MM.1S (cell line): ENCODE results near the gene ATP5F1D.

Source experiments
- DNase-seq: peaks from one replicate; pipeline ENCODE4 v3.0.0-alpha.2; 2015
- H2AFZ ChIP-seq: fragments of 300-600 bp; sonication (generic); 2 replicates; pipeline ENCODE4 v1.6.0; 2016; ENCODE audit warnings: antibody characterized with exemption, low read length
- H3F3A ChIP-seq: fragments of 300-600 bp; sonication (generic); 2 replicates; pipeline ENCODE4 v1.6.1; 2016; ENCODE audit warnings: mild to moderate bottlenecking, antibody characterized with exemption, low read length, moderate library complexity, mixed read lengths; ENCODE audit not compliant: insufficient read depth
- H3K27ac ChIP-seq: fragments of 300-600 bp; sonication (generic); 2 replicates; pipeline ENCODE4 v1.5.1; 2016; ENCODE audit warnings: mild to moderate bottlenecking, low read length
- H3K27me3 ChIP-seq: fragments of 300-600 bp; sonication (generic); replicated peaks from 2 replicates; pipeline ENCODE4 v1.6.0; 2016; ENCODE audit warnings: low read length; ENCODE audit not compliant: insufficient read depth
- H3K36me3 ChIP-seq: fragments of 300-600 bp; sonication (generic); replicated peaks from 2 replicates; pipeline ENCODE4 v1.6.1; 2016; ENCODE audit warnings: mild to moderate bottlenecking, low read length, mixed read lengths; ENCODE audit not compliant: insufficient read depth
- H3K4me1 ChIP-seq: fragments of 300-600 bp; sonication (generic); 2 replicates; pipeline ENCODE4 v1.6.1; 2016; ENCODE audit warnings: low read length, mixed read lengths
- H3K4me2 ChIP-seq: fragments of 300-600 bp; sonication (generic); 2 replicates; pipeline ENCODE4 v1.6.0; 2016; ENCODE audit warnings: low read depth, low read length
- H3K4me3 ChIP-seq: fragments of 300-600 bp; sonication (generic); 2 replicates; pipeline ENCODE4 v1.5.1; 2016; ENCODE audit warnings: low read length, mixed read lengths
- H3K79me2 ChIP-seq: fragments of 300-600 bp; sonication (generic); 2 replicates; pipeline ENCODE4 v1.6.1; 2016; ENCODE audit warnings: mixed run types, low read length, mixed read lengths
- H3K9ac ChIP-seq: fragments of 300-600 bp; sonication (generic); 2 replicates; pipeline ENCODE4 v1.6.1; 2016; ENCODE audit warnings: low read length, mixed read lengths
- H3K9me2 ChIP-seq: fragments of 300-600 bp; sonication (generic); replicated peaks from 2 replicates; pipeline ENCODE4 v1.6.1; 2016; ENCODE audit warnings: mild to moderate bottlenecking, low read length, mixed read lengths; ENCODE audit not compliant: insufficient read depth
- H3K9me3 ChIP-seq: fragments of 300-600 bp; sonication (generic); replicated peaks from 2 replicates; pipeline ENCODE4 v1.6.1; 2016; ENCODE audit warnings: mild to moderate bottlenecking, low read length, mixed read lengths; ENCODE audit not compliant: insufficient read depth
- H4K20me1 ChIP-seq: fragments of 300-600 bp; sonication (generic); 2 replicates; pipeline ENCODE4 v1.6.1; 2016; ENCODE audit warnings: mild to moderate bottlenecking, low read length, moderate library complexity, mixed read lengths; ENCODE audit not compliant: insufficient read depth
- EZH2 ChIP-seq: fragments of 300-600 bp; sonication (generic); optimal IDR thresholded peaks from 2 replicates; pipeline ENCODE3; 2017; ENCODE audit warnings: low read depth, mild to moderate bottlenecking, antibody characterized with exemption, low read length, mixed read lengths
- EZH2phosphoT487 ChIP-seq: fragments of 300-600 bp; sonication (generic); IDR thresholded peaks from 2 replicates; pipeline ENCODE4 v1.6.1; 2018; ENCODE audit warnings: antibody characterized with exemption, low read length
- TF ChIP-seq, protein P1 (sequence below): fragments of 300-600 bp; sonication (generic); IDR thresholded peaks from 2 replicates; pipeline ENCODE4 v1.5.1; 2016; ENCODE audit warnings: antibody characterized with exemption, low read length, mixed read lengths

The ATP5F1D gene

DNA sequence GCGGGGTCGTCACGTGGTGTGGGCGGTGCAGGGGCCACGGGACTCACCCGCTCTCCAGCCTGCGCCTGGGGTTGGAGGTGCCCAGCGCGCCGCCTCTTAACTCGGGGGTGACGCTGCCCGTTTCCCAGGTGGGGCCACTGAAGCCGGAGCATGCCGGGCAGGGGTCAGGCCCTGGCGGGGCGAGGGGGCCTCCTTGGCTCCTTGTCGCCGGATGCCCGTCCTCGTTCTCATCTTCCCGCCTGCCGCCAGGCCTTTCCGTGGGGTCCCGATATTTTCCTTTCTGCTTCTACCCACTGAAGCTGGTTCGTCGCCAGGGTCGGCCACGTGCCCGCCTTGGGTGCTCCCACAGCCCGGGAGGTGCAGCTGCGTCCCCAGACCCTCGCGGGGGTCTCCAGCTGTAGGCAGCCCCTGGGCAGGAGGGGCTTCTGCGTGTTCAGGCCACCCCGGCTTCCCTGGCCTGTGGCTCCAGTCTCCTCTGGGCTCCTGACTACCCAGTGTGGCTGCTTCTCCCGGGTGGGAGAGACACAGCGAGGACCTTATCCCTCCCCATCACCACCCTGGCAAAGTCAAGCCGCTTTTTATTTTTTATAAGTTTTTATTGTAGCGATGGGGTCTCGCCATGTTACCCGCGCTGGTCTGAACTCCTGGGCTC, 34.6 kb downstream of the ATP5F1D start:
- Histone ChIP-seq H3K4me1 (peaks cover 16% of the 10 kb centered on the region), H3K27ac (peak overlapping the region; percentile 97), H3K9ac (peak overlapping the region; percentile 97), H3K27me3 (no peaks in the 10 kb centered on the region), H3K9me3 (no peaks in the 10 kb centered on the region), H3K9me2 (no peaks in the 10 kb centered on the region), H3F3A (peaks cover 52% of the 10 kb centered on the region), H2AFZ (peak overlapping the region; percentile 9; the same call in 1 of the 2 replicates), H4K20me1 (no peaks in the 10 kb centered on the region), H3K79me2 (peaks cover 65% of the 10 kb centered on the region), H3K36me3 (peaks cover 33% of the 10 kb centered on the region), H3K4me3 (peak overlapping the region; percentile 92), H3K4me2 (peak overlapping the region; percentile 94)
- DNase-seq, result no peak
- TF ChIP-seq EZH2 (no peak), EZH2phosphoT487 (no peak)
- TF ChIP-seq, protein P1, sequence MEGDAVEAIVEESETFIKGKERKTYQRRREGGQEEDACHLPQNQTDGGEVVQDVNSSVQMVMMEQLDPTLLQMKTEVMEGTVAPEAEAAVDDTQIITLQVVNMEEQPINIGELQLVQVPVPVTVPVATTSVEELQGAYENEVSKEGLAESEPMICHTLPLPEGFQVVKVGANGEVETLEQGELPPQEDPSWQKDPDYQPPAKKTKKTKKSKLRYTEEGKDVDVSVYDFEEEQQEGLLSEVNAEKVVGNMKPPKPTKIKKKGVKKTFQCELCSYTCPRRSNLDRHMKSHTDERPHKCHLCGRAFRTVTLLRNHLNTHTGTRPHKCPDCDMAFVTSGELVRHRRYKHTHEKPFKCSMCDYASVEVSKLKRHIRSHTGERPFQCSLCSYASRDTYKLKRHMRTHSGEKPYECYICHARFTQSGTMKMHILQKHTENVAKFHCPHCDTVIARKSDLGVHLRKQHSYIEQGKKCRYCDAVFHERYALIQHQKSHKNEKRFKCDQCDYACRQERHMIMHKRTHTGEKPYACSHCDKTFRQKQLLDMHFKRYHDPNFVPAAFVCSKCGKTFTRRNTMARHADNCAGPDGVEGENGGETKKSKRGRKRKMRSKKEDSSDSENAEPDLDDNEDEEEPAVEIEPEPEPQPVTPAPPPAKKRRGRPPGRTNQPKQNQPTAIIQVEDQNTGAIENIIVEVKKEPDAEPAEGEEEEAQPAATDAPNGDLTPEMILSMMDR, result no peak

DNA sequence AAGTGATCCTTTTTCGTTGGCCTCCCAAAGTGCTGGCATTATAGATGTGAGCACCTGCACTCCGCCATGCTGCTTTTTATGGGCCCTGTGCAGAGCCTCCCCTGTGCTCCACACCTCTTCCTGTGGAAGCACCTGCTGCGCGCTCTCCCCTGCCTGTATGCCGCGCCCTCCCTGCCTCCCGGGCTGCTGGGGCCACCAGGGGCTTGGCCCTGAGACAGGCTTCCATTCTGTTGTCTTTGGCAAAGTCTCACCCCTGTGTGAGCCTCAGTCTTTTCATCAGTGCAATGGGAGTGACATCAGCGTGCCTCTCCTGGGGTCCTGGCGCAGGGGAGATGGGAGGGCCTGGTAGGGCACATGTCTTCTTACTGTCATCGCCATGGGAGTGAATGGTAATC, 35.1 kb downstream of the ATP5F1D start:
- Histone ChIP-seq H3K36me3 (peaks cover 28% of the 10 kb centered on the region), H3K27me3 (no peaks in the 10 kb centered on the region), H4K20me1 (no peaks in the 10 kb centered on the region), H3K9me2 (no peaks in the 10 kb centered on the region), H3K79me2 (peaks cover 60% of the 10 kb centered on the region), H3K27ac (peak overlapping the region; percentile 97), H3F3A (peaks cover 48% of the 10 kb centered on the region), H2AFZ (no peak overlapping the region), H3K9me3 (no peaks in the 10 kb centered on the region), H3K4me2 (peak overlapping the region; percentile 94), H3K4me1 (peaks cover 13% of the 10 kb centered on the region), H3K4me3 (peak overlapping the region; percentile 92), H3K9ac (peak overlapping the region; percentile 97)
- peak; percentile 84 for DNase-seq
- TF ChIP-seq EZH2phosphoT487 (no peak), EZH2 (no peak)
- TF ChIP-seq, protein P1, result no peak

DNA sequence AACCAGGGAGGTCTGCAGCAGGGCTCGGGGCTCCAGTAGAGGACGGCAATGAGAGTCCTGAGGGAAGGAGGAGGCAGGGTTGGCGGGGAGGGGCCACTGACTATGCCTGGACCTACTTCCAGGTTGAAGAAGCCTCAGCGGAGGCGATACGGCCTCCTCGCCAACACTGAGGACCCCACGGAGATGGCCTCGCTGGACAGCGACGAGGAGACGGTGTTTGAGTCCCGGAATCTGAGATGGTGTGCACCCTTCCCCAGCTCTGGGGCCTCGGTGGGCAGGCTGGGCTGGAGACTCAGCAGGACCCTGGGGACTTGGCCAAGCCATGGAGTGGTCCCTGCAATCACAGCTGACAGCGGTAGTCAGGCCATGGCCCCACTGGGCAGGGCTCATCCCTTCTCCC, 35.5 kb downstream of the ATP5F1D start:
- H3K4me2 ChIP-seq, result peak overlapping the region; percentile 94

More for the DNA sequence above, 35.5 kb downstream of the ATP5F1D start:
- no peaks in the 10 kb centered on the region for H4K20me1 ChIP-seq
- H3K79me2 ChIP-seq, result peaks cover 55% of the 10 kb centered on the region
- H2AFZ ChIP-seq, result no peak overlapping the region
- TF ChIP-seq EZH2phosphoT487 (no peak), EZH2 (no peak)
- TF ChIP-seq, protein P1, result no peak
- no peak for DNase-seq
- H3K9me3 ChIP-seq, result no peaks in the 10 kb centered on the region
- H3K27ac ChIP-seq, result peak overlapping the region; percentile 97; the same call in 1 of the 2 replicates
- peak overlapping the region; percentile 97; the same call in 1 of the 2 replicates for H3K9ac ChIP-seq
- H3K4me1 ChIP-seq, result peaks cover 13% of the 10 kb centered on the region
- no peaks in the 10 kb centered on the region for H3K27me3 ChIP-seq
- peaks cover 24% of the 10 kb centered on the region for H3K36me3 ChIP-seq
- peak overlapping the region; percentile 92; the same call in 1 of the 2 replicates for H3K4me3 ChIP-seq
- H3K9me2 ChIP-seq, result no peaks in the 10 kb centered on the region
- peaks cover 43% of the 10 kb centered on the region for H3F3A ChIP-seq
